Vagina (tissue), 2 donors: ENCODE results near the gene PREP. TPM values are rescaled to one million over a fixed set of nuclear protein-coding genes. Genes with fewer than 3 reads are reported as not detected.

ENCODE experiments used
- DNase-seq, 2 donors: peaks; one replicate each; pipeline ENCODE4 v3.0.0-alpha.2; 2017; ENCODE audit errors: extremely low spot score in 2 of 2
- H3K27ac ChIP-seq: fragments of 200-600 bp; sonication (generic); one replicate; pipeline ENCODE4 v1.5.1; 2019
- H3K27me3 ChIP-seq: fragments of 200-600 bp; sonication (generic); one replicate; pipeline ENCODE4 v1.5.1; 2019
- H3K36me3 ChIP-seq, 2 donors: fragments of 200-600 bp; sonication (generic); one replicate each; pipeline ENCODE4 v1.5.1; 2017 to 2019
- H3K4me1 ChIP-seq: fragments of 200-600 bp; sonication (generic); one replicate; pipeline ENCODE4 v1.5.1; 2019
- H3K4me3 ChIP-seq, 2 donors: fragments of 200-600 bp; sonication (generic); 1 replicate in 1 of 2; 2 replicates in 1 of 2; pipeline ENCODE4 v1.5.1; 2016 to 2019
- H3K9me3 ChIP-seq: fragments of 200-600 bp; sonication (generic); one replicate; pipeline ENCODE4 v1.5.1; 2019
- CTCF ChIP-seq, 3 experiments: fragments of 450-650 bp in 2 of 3; fragments of 200-600 bp in 1 of 3; sonication (generic) in 1 of 3; IDR thresholded peaks; one replicate each; pipeline ENCODE4 v1.5.1; 2017 to 2019; ENCODE audit warnings: antibody characterized with exemption in 3 of 3, mild to moderate bottlenecking in 2 of 3, moderate library complexity in 2 of 3
- POLR2A ChIP-seq, 2 donors: fragments of 450-650 bp; IDR thresholded peaks; one replicate each; pipeline ENCODE4 v1.6.1; 2017; ENCODE audit warnings: antibody characterized with exemption in 2 of 2, mild to moderate bottlenecking in 2 of 2, moderate library complexity in 2 of 2
- POLR2AphosphoS5 ChIP-seq, 2 donors: sonication (generic); formaldehyde crosslinking; IDR thresholded peaks; one replicate each; pipeline ENCODE4 v1.9.0; 2017; ENCODE audit warnings: antibody characterized with exemption in 2 of 2, mild to moderate bottlenecking in 2 of 2, low read depth in 1 of 2; ENCODE audit not compliant: insufficient read depth in 1 of 2
- intact Hi-C: fragments of 100-400 bp; cut with DNase I; formaldehyde crosslinking; loops from one replicate; pipeline ENCODE4 v1.15.1; 2023
- total RNA-seq: library from RNA; depleted of rRNA; stranded (reverse); fragments of >200 nt; gene quantifications from one replicate; pipeline ENCODE4 v1.2.3, GENCODE V29; 2016

PREP gene
- total RNA-seq, 1 donor from 2014 or later: 19.2 TPM

GRCh38 chr6:105301756-105302616, 100.9 kb downstream of the PREP start:
- no peak overlapping the region for H3K4me3 ChIP-seq
- DNase-seq: no peak
- H3K27ac ChIP-seq: no peak overlapping the region
- no peaks in the 10 kb centered on the region for H3K9me3 ChIP-seq
- H3K27me3 ChIP-seq: no peaks in the 10 kb centered on the region
- no peaks in the 10 kb centered on the region for H3K4me1 ChIP-seq
- peaks cover 0 to 4% of the 10 kb centered on the region in 2 donors for H3K36me3 ChIP-seq
- intact Hi-C loops: no loop called here
- TF ChIP-seq POLR2AphosphoS5 (IDR thresholded peaks at IDR 0.05; ENCODE audit: insufficient read depth in 1 of 2, low read depth in 1 of 2) (no peak), POLR2A (IDR thresholded peaks at IDR 0.05) (no peak), CTCF (IDR thresholded peaks at IDR 0.05) (no peak)

- TF ChIP-seq POLR2AphosphoS5 (IDR thresholded peaks at IDR 0.05; ENCODE audit: insufficient read depth in 1 of 2, low read depth in 1 of 2): no peak
- no peak for TF ChIP-seq POLR2A (IDR thresholded peaks at IDR 0.05)
- TF ChIP-seq CTCF (IDR thresholded peaks at IDR 0.05): no peak
Observed at GRCh38 chr6:105301072-105301503, 101.8 kb downstream of the PREP start.

GRCh38 chr6:105300090-105300489, 102.8 kb downstream of the PREP start:
- no peaks in the 10 kb centered on the region for H3K9me3 ChIP-seq
- DNase-seq: no peak
- no peak overlapping the region for H3K27ac ChIP-seq
- H3K36me3 ChIP-seq: peaks cover 0 to 4% of the 10 kb centered on the region in 2 donors
- no peaks in the 10 kb centered on the region for H3K27me3 ChIP-seq
- no peaks in the 10 kb centered on the region for H3K4me1 ChIP-seq
- H3K4me3 ChIP-seq: no peak overlapping the region
- TF ChIP-seq CTCF (IDR thresholded peaks at IDR 0.05): no peak
- no peak for TF ChIP-seq POLR2A (IDR thresholded peaks at IDR 0.05)
- no peak for TF ChIP-seq POLR2AphosphoS5 (IDR thresholded peaks at IDR 0.05; ENCODE audit: insufficient read depth in 1 of 2, low read depth in 1 of 2)
- intact Hi-C loops: no loop called here

More at GRCh38 chr6:105301072-105301503, 101.8 kb downstream of the PREP start:
- Histone ChIP-seq H3K27me3 (no peaks in the 10 kb centered on the region), H3K9me3 (no peaks in the 10 kb centered on the region), H3K4me3 (no peak overlapping the region), H3K27ac (no peak overlapping the region), H3K4me1 (no peaks in the 10 kb centered on the region), H3K36me3 (peaks cover 0 to 4% of the 10 kb centered on the region in 2 donors)
- no peak for DNase-seq
- intact Hi-C loops: no loop called here

GRCh38 chr6:105294129-105294528, 108.8 kb downstream of the PREP start:
- peaks cover 0 to 4% of the 10 kb centered on the region in 2 donors for H3K36me3 ChIP-seq
- TF ChIP-seq POLR2AphosphoS5 (IDR thresholded peaks at IDR 0.05; ENCODE audit: insufficient read depth in 1 of 2, low read depth in 1 of 2) (no peak), CTCF (IDR thresholded peaks at IDR 0.05) (no peak), POLR2A (IDR thresholded peaks at IDR 0.05) (no peak)
- H3K4me3 ChIP-seq: no peak overlapping the region
- no peak for DNase-seq
- H3K9me3 ChIP-seq: no peaks in the 10 kb centered on the region
- intact Hi-C loops: no loop called here
- H3K27me3 ChIP-seq: no peaks in the 10 kb centered on the region
- H3K27ac ChIP-seq: no peak overlapping the region
- no peaks in the 10 kb centered on the region for H3K4me1 ChIP-seq
